HL-60 (cell line): ENCODE measurements around the gene HOTAIR.

Experiments
- DNase-seq, 2 experiments: peaks; one replicate each; pipeline ENCODE4 v3.0.0-alpha.2; 2010 to 2020; ENCODE audit warnings: low read depth in 1 of 2, low spot score in 1 of 2
- H3K27ac ChIP-seq: fragments of 250-450 bp; sonication (Bioruptor Pico); replicated peaks from 2 replicates; pipeline ENCODE4 v1.5.1; 2020; ENCODE audit warnings: mild to moderate bottlenecking, moderate library complexity
- H3K27me3 ChIP-seq: fragments of 250-450 bp; sonication (Bioruptor Pico); 2 replicates; pipeline ENCODE4 v1.5.1; 2021; ENCODE audit warnings: mild to moderate bottlenecking, moderate library complexity; ENCODE audit not compliant: insufficient read depth, poor library complexity, severe bottlenecking
- H3K4me3 ChIP-seq: replicated peaks from 2 replicates; pipeline ENCODE4 v1.5.1; 2011; ENCODE audit warnings: mild to moderate bottlenecking, control low read depth, low read length; ENCODE audit not compliant: insufficient read depth
- GABPA ChIP-seq: IDR thresholded peaks from 2 replicates; pipeline ENCODE4 v1.6.1; 2012; ENCODE audit warnings: low read depth
- POLR2AphosphoS5 ChIP-seq: IDR thresholded peaks from 2 replicates; pipeline ENCODE4 v1.6.1; 2012; ENCODE audit warnings: low read depth
- SPI1 ChIP-seq: IDR thresholded peaks from 2 replicates; pipeline ENCODE4 v1.6.1; 2012; ENCODE audit warnings: low read depth, mild to moderate bottlenecking, borderline replicate concordance
- TF ChIP-seq, protein P1 (sequence below): IDR thresholded peaks from one replicate; pipeline ENCODE4 v1.5.1; 2011; ENCODE audit warnings: low read length, control low read depth, inconsistent platforms; ENCODE audit not compliant: insufficient read depth
- TF ChIP-seq, protein P2 (sequence below): IDR thresholded peaks from 2 replicates; pipeline ENCODE4 v1.6.1; 2012; ENCODE audit warnings: low read depth; ENCODE audit not compliant: insufficient replicate concordance

HOTAIR gene

DNA sequence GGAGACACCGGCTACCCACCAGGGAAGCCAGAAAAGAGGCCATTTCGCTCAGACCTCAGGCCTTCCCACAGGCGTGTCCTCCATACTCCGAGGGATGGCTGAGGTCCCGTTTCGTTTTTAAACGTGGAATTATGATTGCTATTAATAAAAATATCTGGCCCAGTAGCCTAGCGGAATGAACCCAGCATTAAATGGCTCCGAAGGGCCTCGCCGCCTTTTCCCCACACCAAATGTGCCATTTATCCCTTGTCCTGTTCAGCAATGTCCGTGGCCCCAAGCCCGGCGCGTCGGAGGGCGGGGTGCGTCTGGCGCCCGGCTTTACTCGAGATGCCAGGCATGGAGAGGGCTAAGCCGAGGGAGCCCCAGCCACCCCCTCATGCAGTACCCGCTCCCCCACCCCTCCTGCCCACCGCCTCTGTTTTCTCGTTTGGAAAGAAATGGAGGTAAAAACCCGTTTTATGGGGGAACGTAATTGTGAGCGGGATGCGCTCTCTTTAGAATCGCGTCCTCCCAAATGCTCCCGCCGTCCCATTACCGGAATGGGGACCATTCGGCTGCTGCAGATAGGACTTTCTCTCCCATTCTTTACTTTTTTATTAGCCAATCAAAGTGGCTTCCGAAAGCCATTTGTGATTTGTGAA lies 39.7 kb upstream of the HOTAIR start:
- TF ChIP-seq, protein P1, sequence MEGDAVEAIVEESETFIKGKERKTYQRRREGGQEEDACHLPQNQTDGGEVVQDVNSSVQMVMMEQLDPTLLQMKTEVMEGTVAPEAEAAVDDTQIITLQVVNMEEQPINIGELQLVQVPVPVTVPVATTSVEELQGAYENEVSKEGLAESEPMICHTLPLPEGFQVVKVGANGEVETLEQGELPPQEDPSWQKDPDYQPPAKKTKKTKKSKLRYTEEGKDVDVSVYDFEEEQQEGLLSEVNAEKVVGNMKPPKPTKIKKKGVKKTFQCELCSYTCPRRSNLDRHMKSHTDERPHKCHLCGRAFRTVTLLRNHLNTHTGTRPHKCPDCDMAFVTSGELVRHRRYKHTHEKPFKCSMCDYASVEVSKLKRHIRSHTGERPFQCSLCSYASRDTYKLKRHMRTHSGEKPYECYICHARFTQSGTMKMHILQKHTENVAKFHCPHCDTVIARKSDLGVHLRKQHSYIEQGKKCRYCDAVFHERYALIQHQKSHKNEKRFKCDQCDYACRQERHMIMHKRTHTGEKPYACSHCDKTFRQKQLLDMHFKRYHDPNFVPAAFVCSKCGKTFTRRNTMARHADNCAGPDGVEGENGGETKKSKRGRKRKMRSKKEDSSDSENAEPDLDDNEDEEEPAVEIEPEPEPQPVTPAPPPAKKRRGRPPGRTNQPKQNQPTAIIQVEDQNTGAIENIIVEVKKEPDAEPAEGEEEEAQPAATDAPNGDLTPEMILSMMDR = no peak
- TF ChIP-seq POLR2AphosphoS5 = no peak
- TF ChIP-seq GABPA = no peak
- TF ChIP-seq, protein P2, sequence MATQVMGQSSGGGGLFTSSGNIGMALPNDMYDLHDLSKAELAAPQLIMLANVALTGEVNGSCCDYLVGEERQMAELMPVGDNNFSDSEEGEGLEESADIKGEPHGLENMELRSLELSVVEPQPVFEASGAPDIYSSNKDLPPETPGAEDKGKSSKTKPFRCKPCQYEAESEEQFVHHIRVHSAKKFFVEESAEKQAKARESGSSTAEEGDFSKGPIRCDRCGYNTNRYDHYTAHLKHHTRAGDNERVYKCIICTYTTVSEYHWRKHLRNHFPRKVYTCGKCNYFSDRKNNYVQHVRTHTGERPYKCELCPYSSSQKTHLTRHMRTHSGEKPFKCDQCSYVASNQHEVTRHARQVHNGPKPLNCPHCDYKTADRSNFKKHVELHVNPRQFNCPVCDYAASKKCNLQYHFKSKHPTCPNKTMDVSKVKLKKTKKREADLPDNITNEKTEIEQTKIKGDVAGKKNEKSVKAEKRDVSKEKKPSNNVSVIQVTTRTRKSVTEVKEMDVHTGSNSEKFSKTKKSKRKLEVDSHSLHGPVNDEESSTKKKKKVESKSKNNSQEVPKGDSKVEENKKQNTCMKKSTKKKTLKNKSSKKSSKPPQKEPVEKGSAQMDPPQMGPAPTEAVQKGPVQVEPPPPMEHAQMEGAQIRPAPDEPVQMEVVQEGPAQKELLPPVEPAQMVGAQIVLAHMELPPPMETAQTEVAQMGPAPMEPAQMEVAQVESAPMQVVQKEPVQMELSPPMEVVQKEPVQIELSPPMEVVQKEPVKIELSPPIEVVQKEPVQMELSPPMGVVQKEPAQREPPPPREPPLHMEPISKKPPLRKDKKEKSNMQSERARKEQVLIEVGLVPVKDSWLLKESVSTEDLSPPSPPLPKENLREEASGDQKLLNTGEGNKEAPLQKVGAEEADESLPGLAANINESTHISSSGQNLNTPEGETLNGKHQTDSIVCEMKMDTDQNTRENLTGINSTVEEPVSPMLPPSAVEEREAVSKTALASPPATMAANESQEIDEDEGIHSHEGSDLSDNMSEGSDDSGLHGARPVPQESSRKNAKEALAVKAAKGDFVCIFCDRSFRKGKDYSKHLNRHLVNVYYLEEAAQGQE = no peak
- H3K4me3 ChIP-seq = no peak overlapping the region
- H3K27me3 ChIP-seq = peaks cover 70% of the 10 kb centered on the region
- no peak for DNase-seq
- H3K27ac ChIP-seq = no peak overlapping the region

DNA sequence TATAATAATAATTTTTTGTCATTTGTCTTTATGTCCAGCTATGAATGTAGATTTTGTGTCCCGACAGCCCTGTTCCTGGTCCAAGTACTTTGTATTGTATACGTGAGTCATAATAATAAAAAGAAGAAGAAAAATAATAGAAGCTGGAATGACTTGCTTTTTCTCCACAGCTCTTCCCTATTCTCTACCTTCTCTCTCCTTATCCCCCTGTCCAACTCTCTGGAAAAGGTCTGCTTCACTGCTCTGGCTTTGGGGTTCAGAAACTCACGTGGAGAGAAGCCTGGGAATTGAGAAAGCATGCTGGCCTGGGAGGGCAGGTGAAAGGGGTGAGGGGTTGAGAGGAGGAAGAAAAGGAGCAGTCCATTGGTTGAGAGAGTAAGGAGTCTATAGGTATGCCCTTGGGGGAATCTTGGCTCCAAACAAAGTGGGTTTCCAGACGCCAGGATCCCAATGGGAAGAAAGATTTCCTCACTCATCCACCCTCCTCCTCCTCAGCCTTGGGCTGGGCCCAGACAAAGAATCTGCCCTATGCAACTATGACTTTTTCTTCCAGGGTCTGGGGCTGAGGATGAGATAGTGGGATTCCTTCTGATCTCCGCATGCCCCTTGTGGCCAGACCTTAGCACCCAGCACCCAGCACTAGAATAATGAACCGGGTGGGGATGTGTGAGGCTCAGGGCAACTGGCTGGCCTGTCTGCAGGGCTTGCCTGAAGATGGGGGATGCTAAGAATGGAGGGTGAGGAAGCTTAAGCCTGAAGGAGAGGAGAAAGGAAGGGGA lies 38.1 kb upstream of the HOTAIR start:
- DNase-seq = no peak
- peaks cover 82% of the 10 kb centered on the region for H3K27me3 ChIP-seq
- no peak for TF ChIP-seq SPI1
- no peak overlapping the region for H3K4me3 ChIP-seq
- H3K27ac ChIP-seq = no peak overlapping the region

DNA sequence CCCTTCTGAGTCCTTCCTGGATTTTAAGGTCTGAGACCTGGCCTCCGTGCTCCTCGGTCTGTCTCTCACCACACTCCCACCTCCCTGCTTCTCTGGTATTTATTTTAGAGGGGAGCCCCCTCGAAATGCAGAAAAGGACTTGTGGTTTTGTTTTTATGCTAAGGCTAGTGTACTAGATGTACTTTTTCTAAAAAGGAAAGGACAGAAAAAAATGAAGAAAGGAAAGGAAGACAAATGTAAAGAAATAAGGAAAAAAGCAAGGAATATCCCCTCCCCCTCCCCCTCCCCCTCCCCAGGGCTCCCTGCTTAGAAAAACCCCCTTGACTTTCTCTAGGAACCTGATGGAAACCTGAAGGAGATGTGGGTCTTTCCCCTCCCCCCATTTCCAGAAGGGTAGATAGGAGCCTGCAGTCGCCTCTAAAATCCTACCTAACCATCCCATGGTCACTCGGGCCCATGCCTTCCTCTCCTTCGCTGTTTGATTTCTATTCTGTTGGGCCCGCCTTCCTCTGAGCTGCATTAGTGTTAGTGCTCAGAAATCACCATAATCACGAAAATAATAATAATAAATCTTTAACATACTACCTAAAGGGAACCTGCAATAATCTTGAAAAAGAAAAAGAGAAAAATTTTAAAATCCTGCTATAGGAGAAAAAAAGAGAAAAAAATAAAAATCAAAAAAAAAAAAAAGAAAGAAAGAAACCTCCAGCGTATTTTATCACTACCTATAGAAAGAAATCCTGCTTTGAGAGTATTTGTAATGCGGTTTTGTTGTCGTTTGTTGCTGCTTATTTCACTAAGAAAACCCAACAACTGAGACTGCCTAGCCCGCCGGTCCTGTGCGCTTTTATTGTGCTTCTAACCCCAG lies 37.1 kb upstream of the HOTAIR start:
- no peak for DNase-seq
- H3K27me3 ChIP-seq = peaks cover 85% of the 10 kb centered on the region
- H3K4me3 ChIP-seq = no peak overlapping the region
- no peak for TF ChIP-seq POLR2AphosphoS5
- TF ChIP-seq, protein P1 = no peak
- TF ChIP-seq, protein P2 = no peak
- TF ChIP-seq GABPA = no peak
- TF ChIP-seq SPI1 = no peak
- H3K27ac ChIP-seq = no peak overlapping the region
